Endothelial cell of umbilical vein (primary cell): ENCODE measurements around the gene NUP214. TPM values are rescaled to one million over a fixed set of nuclear protein-coding genes. Genes with fewer than 3 reads are reported as not detected.
A peak's percentile ranks its signal among the peaks of the same experiment; 100 is the strongest.

Experiments
- BruUV-seq: library from RNA; stranded (reverse); fragments of 400-500 nt; replicated peaks from 2 replicates; lab custom pipeline; 2021; lab: Mats Ljungman, UMichigan
- CTCF ChIA-PET: fragments of 300-600, 350-600 bp; sonication (Branson Sonifier 250); formaldehyde crosslinking; loops from one replicate; lab custom pipeline; 2021; ENCODE audit warnings: antibody characterized with exemption, inconsistent platforms; lab: Charles Lee
- POLR2A ChIA-PET: fragments of 300-600, 350-600 bp; sonication (Branson Sonifier 250); formaldehyde crosslinking; loops from one replicate; lab custom pipeline; 2021; ENCODE audit warnings: antibody characterized with exemption, inconsistent platforms; lab: Charles Lee
- DNase-seq: peaks from one replicate; pipeline ENCODE4 v3.0.0-alpha.2; 2011; ENCODE audit warnings: low read depth, low spot score
- FAIRE-seq: peaks from 2 replicates; lab custom pipeline; 2011; peaks lifted over from hg19 to GRCh38; lab: Jason Lieb, UNC
- H2AFZ ChIP-seq: 2 replicates; pipeline ENCODE4 v1.6.0; 2012; ENCODE audit warnings: low read depth, low read length, control low read depth, inconsistent platforms
- H3K27ac ChIP-seq: 2 replicates; pipeline ENCODE4 v1.5.1; 2011; ENCODE audit warnings: low read depth, mild to moderate bottlenecking, control low read depth, low read length, moderate library complexity; ENCODE audit not compliant: insufficient read depth
- H3K27me3 ChIP-seq, 2 experiments: 2 replicates each; pipeline versions ENCODE4 v1.6.0 to v1.6.1; 2011; ENCODE audit warnings: low read length in 2 of 2, mixed read lengths in 1 of 2; ENCODE audit not compliant: control insufficient read depth in 2 of 2, insufficient read depth in 2 of 2
- H3K36me3 ChIP-seq, 2 experiments: 2 replicates in 1 of 2; 3 replicates in 1 of 2; pipeline ENCODE4 v1.5.1; 2011; ENCODE audit warnings: low read length in 2 of 2, mild to moderate bottlenecking in 1 of 2, moderate library complexity in 1 of 2; ENCODE audit not compliant: control insufficient read depth in 2 of 2, insufficient read depth in 2 of 2; ENCODE audit errors: extremely low read depth in 1 of 2
- H3K4me1 ChIP-seq: 3 replicates; pipeline ENCODE4 v1.5.1; 2011; ENCODE audit warnings: mild to moderate bottlenecking, low read length; ENCODE audit not compliant: control insufficient read depth, insufficient read depth; ENCODE audit errors: extremely low read depth
- H3K4me2 ChIP-seq: 2 replicates; pipeline ENCODE4 v1.6.1; 2011; ENCODE audit warnings: low read length, control low read depth, mixed read lengths; ENCODE audit not compliant: insufficient read depth
- H3K4me3 ChIP-seq, 3 experiments: fragments of 200-600 bp in 1 of 3; sonication (generic), shearing (Covaris generic) in 1 of 3; replicated peaks in 1 of 3; 2 replicates each; pipeline ENCODE4 v1.5.1; 2011 to 2016; ENCODE audit warnings: control low read depth in 3 of 3, low read length in 3 of 3, mild to moderate bottlenecking in 2 of 3, inconsistent platforms in 1 of 3, low read depth in 1 of 3, moderate library complexity in 1 of 3; ENCODE audit not compliant: insufficient read depth in 1 of 3
- H3K79me2 ChIP-seq: 2 replicates; pipeline ENCODE4 v1.6.0; 2012; ENCODE audit warnings: low read length, inconsistent platforms; ENCODE audit not compliant: control insufficient read depth, insufficient read depth
- H3K9ac ChIP-seq: replicated peaks from 2 replicates; pipeline ENCODE3; 2011; ENCODE audit warnings: low read length, control low read depth; ENCODE audit not compliant: insufficient read depth; ENCODE audit errors: extremely low read depth
- H3K9me1 ChIP-seq: replicated peaks from 3 replicates; pipeline ENCODE4 v1.6.0; 2011; ENCODE audit warnings: mild to moderate bottlenecking, low read length; ENCODE audit not compliant: control insufficient read depth, insufficient read depth; ENCODE audit errors: extremely low read depth
- H3K9me3 ChIP-seq: replicated peaks from 2 replicates; pipeline ENCODE4 v1.5.1; 2012; ENCODE audit warnings: low read length, inconsistent platforms; ENCODE audit not compliant: control insufficient read depth, insufficient read depth
- H4K20me1 ChIP-seq: replicated peaks from 2 replicates; pipeline ENCODE3; 2011; ENCODE audit warnings: mild to moderate bottlenecking, low read length; ENCODE audit not compliant: control insufficient read depth, insufficient read depth; ENCODE audit errors: extremely low read depth
- CTCF ChIP-seq, 2 donors: IDR thresholded peaks; 1 replicate in 1 of 2; 2 replicates in 1 of 2; pipeline ENCODE4 v1.5.1; 2011; ENCODE audit warnings: low read length in 2 of 2, mild to moderate bottlenecking in 2 of 2, moderate library complexity in 2 of 2, control low read depth in 1 of 2, inconsistent platforms in 1 of 2, low read depth in 1 of 2; ENCODE audit not compliant: insufficient read depth in 1 of 2; ENCODE audit errors: extremely low read depth in 1 of 2
- EZH2 ChIP-seq: IDR thresholded peaks from 2 replicates; pipeline ENCODE4 v1.6.1; 2012; ENCODE audit warnings: borderline replicate concordance, low read depth, mild to moderate bottlenecking, moderate library complexity, low read length, inconsistent platforms; ENCODE audit not compliant: severe bottlenecking
- FOS ChIP-seq: IDR thresholded peaks from 2 replicates; pipeline ENCODE4 v1.6.1; 2011; ENCODE audit warnings: mild to moderate bottlenecking, low read length, moderate library complexity, borderline replicate concordance; ENCODE audit not compliant: insufficient read depth
- GATA2 ChIP-seq: IDR thresholded peaks from 2 replicates; pipeline ENCODE4 v1.7.0; 2011; ENCODE audit warnings: low read depth, mild to moderate bottlenecking, moderate library complexity, mixed read lengths, low read length; ENCODE audit not compliant: insufficient read length, insufficient read depth
- JUN ChIP-seq: IDR thresholded peaks from 2 replicates; pipeline ENCODE4 v1.6.1; 2011; ENCODE audit warnings: borderline replicate concordance, low read depth; ENCODE audit not compliant: insufficient read length, insufficient read depth
- MAX ChIP-seq: IDR thresholded peaks from 2 replicates; pipeline ENCODE4 v1.6.1; 2011; ENCODE audit not compliant: insufficient read depth, insufficient read length
- MYC ChIP-seq: IDR thresholded peaks from one replicate; pipeline ENCODE4 v1.6.1; 2011; ENCODE audit warnings: mild to moderate bottlenecking, low read depth, low read length
- POLR2A ChIP-seq: IDR thresholded peaks from 2 replicates; pipeline ENCODE4 v1.6.1; 2012; ENCODE audit warnings: low read depth, mild to moderate bottlenecking, control low read depth, low read length
- POLR2AphosphoS5 ChIP-seq: IDR thresholded peaks from 2 replicates; pipeline ENCODE4 v1.6.1; 2012; ENCODE audit warnings: low read depth, mild to moderate bottlenecking, control low read depth, low read length, moderate library complexity; ENCODE audit not compliant: insufficient read depth
- dilution Hi-C: fragments of 300-500 bp; cut with MboI; formaldehyde crosslinking; loops from one replicate; pipeline ENCODE4 v1.15.0; 2019; ENCODE audit warnings: low sequenced_read_pairs; ENCODE audit not compliant: extremely low pct_ligation_motif_present
- intact Hi-C: fragments of 100-400 bp; cut with micrococcal nuclease; formaldehyde crosslinking; loops from one replicate; pipeline ENCODE4 v1.10.0; 2022
- polyA plus RNA-seq, 4 experiments: library from polyadenylated mRNA; depleted of rRNA in 3 of 4; stranded (reverse) in 3 of 4; unstranded in 1 of 4; fragments of >200 nt; gene quantifications; 2 replicates each; pipeline versions ENCODE4 v1.2.1 to v1.2.3, GENCODE V29; 2011 to 2012; ENCODE audit warnings: missing spikeins in 1 of 4
- total RNA-seq: library from RNA; stranded (reverse); gene quantifications from 2 replicates; pipeline ENCODE4 v1.2.3, GENCODE V29; 2021

The NUP214 gene
- total and polyA plus RNA-seq, 2 donors (not counting 3 experiments of a cell fraction or from before 2014, with no cell fraction given) = 28.7 to 65.9 TPM

GRCh38 chr9:131216806-131217205, 91.4 kb downstream of the NUP214 start:
- FAIRE-seq = peak; percentile 78
- BruUV-seq = no TSS peak
- H3K9me3 ChIP-seq = no peaks in the 10 kb centered on the region
- H3K4me2 ChIP-seq = no peak overlapping the region
- H2AFZ ChIP-seq = no peak overlapping the region
- no peak overlapping the region for H3K4me3 ChIP-seq
- intact Hi-C loops (loop anchor here (1.0 to 5.0 kb wide), 2 partner anchors 40 to 58 kb away; no protein-coding TSS in a partner anchor), dilution Hi-C loops (no loop called here)
- peaks cover 2% of the 10 kb centered on the region in 2 experiments for H3K36me3 ChIP-seq
- DNase-seq = peak; percentile 94
- no peaks in the 10 kb centered on the region for H3K79me2 ChIP-seq
- H3K27me3 ChIP-seq = no peaks in the 10 kb centered on the region
- ChIA-PET POLR2A (interaction anchor here (0.7 to 1.8 kb wide), 3 partner anchors 12 to 114 kb away, joined by 3 to 7 read pairs (median 6); no protein-coding TSS in a partner anchor), CTCF (interaction anchor here (2.8 to 3.4 kb wide), 2 partner anchors 59 to 120 kb away, joined by 15 to 20 read pairs; partner anchors contain the start of gene FAM78A)
- no peaks in the 10 kb centered on the region for H4K20me1 ChIP-seq
- peak overlapping the region; percentile 58 for H3K27ac ChIP-seq
- TF ChIP-seq POLR2AphosphoS5 (no peak), JUN (peak; percentile 52), FOS (no peak)
- H3K9ac ChIP-seq = no peak overlapping the region
- H3K4me1 ChIP-seq = peaks cover 38% of the 10 kb centered on the region
- H3K9me1 ChIP-seq = no peaks in the 10 kb centered on the region

GRCh38 chr9:131217331-131218031, 92.1 kb downstream of the NUP214 start:
- Histone ChIP-seq H3K27me3 (no peaks in the 10 kb centered on the region), H3K79me2 (no peaks in the 10 kb centered on the region), H3K4me3 (no peak overlapping the region), H4K20me1 (no peaks in the 10 kb centered on the region), H3K36me3 (peaks cover 0 to 2% of the 10 kb centered on the region in 2 experiments), H3K4me2 (peak overlapping the region; percentile 12), H3K4me1 (peaks cover 38% of the 10 kb centered on the region), H3K9me1 (no peaks in the 10 kb centered on the region), H3K9ac (peak overlapping the region; percentile 14), H3K9me3 (no peaks in the 10 kb centered on the region), H3K27ac (peak overlapping the region; percentile 58), H2AFZ (no peak overlapping the region)
- peak; percentile 55 for FAIRE-seq
- intact Hi-C loops (loop anchor here (1.0 to 5.0 kb wide), 2 partner anchors 40 to 58 kb away; no protein-coding TSS in a partner anchor), dilution Hi-C loops (no loop called here)
- ChIA-PET POLR2A (interaction anchor here (0.7 to 1.8 kb wide), 3 partner anchors 13 to 114 kb away, joined by 3 to 7 read pairs (median 6); no protein-coding TSS in a partner anchor), CTCF (no interaction called here)
- TF ChIP-seq CTCF (IDR thresholded peaks at IDR 0.05; ENCODE audit: extremely low read depth in 1 of 2, insufficient read depth in 1 of 2, low read depth in 1 of 2, low read length in 2 of 2) = no peak
- TF ChIP-seq JUN = no peak
- no peak for TF ChIP-seq FOS
- no peak for TF ChIP-seq EZH2
- TF ChIP-seq MAX = no peak
- TF ChIP-seq GATA2 = no peak
- TF ChIP-seq MYC = no peak
- no peak for TF ChIP-seq POLR2A
- TF ChIP-seq POLR2AphosphoS5 = no peak
- BruUV-seq = no TSS peak
- peak; percentile 84 for DNase-seq
